GM21528 (cell line): ENCODE results near the gene CLTCL1.
"Not testable (repeated sequence)": the region's sequence is repeated elsewhere in the genome, so short reads cannot be mapped to it uniquely, and the experiment has no call there.

Experiments
- ATAC-seq: cut with Tn5 transposase; IDR thresholded peaks from one replicate; pipeline ENCODE4 v1.9.1; 2021; ENCODE audit warnings: mild to moderate bottlenecking, moderate library complexity; ENCODE audit not compliant: unreplicated experiment, low FRiP score

CLTCL1 gene

DNA sequence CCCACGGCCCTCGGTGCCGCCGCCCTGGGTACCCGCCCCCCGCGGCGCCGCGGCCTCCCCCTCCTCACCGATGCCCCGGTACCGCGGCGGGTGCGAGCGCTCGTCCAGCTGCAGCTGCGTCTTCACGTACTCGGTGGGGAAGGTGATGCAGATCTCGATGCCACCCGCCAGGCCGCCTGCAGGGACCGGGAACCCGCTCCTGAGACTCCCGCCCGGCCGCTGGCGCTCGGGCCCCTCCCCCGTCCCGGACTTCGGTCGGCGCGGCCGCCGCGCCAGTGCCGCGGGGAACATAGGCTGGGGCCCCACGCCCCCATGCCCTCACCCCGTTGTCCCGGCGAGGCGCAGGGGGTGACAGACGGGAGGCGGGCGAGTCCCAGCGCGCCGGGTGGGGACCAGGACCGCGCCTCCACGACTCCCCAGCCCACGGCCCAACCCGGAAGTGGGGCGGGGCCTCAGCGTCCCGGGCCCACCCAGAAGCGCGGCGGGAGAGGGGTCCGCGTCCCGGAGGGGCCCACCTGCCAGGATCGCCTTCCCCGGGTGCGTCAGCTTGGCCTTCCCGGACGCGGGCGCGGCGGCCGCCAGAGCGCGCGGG, 113.4 kb downstream of the CLTCL1 start:
- ATAC-seq = peak; percentile 35

DNA sequence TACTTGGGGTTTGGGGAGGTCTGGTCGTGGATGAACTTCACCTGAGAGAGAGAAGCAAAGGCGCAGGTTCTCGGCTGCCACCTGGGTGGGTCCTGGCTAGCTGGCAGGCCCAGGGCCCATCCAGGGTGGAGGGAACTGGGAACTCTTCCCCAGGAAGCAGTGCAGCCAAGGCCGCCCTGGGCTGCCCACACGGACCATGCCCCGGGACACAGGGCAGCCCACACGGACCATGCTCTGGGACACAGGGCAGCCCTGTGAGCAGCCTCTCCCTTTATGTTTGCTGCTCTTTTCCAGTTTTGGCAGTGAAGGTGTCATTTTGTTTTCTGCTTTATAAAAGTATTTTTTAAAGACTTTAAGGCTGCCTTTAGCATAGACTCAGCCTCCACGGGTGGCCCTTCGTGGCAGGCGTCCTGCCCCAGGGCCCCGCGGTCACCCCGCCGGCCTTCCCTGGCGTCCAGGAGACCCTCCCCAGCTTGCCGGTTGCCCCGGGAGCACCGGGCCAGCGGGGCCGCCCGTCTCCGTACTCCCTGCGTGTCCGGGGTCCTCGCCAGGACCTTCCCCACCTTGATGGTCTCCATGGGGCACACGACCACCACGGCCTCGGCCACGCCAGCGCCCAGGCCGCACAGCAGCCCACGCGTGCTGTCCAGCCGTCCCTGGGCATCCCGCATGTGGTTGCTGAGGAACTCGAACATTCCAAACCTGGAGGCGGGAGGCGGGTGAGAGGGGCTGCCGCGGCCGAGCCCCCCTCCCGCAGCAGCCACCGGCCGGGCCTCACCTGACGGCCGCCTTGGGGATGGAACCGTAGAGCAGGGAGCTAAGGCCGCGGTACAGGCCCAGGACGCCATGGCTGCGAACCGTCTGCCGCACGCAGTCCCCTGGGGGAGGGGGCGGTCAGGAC, 114.1 kb downstream of the CLTCL1 start:
- no peak for ATAC-seq

DNA sequence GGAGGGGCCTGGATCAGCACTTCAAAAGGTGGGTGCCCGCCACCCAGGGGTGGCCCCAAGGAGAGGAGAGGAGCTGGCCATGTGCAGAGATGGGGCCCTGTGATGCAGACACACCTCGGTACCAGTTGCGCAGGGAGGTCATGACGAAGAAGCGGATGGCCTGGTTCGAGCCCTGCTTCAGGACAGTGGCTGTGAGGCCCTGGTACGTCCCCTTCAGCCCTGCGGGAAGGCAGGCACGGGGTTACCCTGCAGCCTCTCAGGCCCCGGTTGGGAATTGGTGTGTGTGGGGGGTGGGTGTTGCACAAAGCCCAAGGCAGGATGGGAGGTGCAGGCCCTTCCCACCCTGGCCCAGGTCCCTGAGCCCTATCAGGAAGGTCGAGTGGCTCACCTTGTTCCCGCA, 114.8 kb downstream of the CLTCL1 start:
- ATAC-seq = no peak

DNA sequence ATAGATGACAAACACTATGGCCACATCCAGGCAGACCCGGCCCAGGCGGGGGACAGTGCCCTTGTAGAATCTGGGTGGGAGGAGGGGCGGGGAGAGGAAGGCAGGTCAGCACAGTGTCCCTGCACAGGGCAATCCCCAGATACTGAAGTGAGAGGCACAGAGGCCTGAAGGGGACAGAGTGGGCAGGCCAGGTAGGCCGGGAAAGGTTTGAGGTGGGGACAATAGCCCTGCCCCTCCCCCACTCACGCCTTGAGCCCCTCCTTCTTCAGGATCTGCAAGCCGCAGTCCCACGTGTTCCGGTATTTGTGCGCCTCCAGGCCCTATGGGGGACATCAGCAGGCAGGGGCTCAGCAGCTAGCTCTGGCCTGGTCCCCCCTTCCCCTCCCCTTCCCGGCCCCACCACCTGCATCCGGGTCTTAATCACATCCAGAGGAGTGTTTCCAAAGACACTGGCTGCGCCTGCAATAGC, 115.3 kb downstream of the CLTCL1 start:
- no peak for ATAC-seq

DNA sequence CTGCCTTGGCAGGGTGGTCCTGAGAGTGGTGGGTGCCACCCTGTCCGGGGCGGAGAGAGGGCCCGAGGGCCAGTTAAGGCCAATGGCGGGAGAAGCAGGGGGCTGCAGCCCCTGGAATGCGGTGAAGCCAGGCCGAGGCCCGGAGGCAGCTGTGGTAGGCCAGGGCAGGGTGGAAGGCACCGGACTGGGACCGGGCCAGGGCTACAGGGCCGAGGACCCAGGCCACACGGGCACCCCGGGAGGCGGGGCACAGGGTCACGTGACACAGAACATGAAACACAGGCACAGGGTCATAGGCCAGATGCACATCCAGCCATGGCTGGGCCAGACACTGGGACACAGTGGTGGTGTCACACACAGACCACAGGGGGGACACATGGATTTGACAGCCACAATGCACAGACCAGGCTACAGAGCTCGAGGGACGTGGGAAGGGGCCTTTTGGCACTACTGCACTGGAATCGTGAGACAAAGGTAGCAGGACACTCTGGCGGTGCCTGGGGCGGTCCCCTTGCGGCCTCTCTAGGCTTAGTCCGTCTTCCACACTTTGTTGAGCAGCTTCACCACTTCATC, 115.8 kb downstream of the CLTCL1 start:
- ATAC-seq = no peak

DNA sequence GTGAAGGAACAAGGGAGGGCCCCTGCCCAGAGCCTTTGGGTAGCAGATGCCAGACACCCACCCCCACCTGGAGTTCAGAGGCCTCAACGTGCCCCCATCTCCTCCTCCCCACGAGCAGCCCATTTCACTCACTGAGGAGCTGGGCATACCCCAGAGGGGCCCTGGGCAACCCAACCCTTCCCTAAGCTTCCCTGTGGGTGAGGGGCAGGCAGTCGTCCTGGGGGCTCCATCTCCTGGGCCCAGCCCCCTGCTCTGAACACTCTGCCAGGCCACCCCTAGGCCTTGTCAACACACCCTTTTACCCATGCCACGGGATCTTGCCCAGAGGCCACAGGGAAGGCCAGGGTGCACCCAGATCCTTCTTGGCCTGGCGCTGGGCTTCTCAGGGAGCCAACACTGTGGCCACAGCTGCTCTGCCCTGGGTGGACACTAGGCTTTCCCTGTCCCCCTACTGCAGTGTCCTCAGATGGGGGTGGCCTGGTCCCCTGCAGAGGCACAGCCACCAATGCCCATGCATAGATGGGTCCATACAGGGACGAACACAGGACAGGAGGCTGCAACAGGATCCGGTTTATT, 116.4 kb downstream of the CLTCL1 start:
- ATAC-seq = no peak

DNA sequence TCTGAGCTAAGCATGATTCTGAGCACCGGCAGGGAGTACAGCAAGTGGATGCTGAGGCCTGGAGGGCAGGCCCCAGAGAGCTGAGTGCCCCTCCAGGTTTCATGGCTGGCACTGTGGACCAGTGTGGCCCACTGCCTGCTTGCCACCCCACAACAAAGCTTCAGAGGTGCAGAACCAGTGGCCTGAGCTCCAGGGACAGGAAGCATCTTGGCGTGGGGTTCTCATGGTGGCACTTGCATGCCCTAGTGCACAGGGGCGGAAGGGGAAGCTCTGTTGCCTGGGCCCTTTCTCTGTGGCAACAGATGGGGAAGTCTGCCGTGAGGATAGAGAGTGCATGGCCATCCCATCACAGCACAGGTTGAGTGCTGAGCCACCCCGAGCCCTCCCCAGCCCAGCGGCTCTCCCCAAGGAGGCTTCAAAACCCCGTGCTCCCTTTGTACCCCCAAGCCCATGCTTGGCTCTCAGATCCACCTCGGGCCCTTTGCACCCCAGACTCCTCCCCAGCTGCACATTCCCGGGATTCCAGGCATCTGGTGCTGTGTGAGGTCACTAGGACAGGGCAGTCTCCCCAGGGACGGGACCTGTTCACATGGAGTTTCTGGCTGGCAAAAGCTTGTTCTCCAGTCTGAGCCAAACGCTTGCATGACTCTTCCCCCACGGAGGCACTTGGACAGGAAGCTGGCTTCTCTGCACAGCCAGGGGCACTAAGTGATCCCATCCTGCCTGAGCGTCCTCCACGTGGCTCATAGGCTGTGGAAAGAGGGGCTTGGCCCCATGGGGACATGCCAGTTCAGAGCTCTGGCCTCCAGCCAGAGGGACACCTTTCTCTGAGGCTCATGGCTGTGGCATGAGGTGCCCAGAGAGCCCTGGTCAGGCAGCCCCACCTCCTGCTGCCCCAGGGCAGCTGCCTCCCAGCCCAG, 117.2 kb downstream of the CLTCL1 start:
- no peak for ATAC-seq

DNA sequence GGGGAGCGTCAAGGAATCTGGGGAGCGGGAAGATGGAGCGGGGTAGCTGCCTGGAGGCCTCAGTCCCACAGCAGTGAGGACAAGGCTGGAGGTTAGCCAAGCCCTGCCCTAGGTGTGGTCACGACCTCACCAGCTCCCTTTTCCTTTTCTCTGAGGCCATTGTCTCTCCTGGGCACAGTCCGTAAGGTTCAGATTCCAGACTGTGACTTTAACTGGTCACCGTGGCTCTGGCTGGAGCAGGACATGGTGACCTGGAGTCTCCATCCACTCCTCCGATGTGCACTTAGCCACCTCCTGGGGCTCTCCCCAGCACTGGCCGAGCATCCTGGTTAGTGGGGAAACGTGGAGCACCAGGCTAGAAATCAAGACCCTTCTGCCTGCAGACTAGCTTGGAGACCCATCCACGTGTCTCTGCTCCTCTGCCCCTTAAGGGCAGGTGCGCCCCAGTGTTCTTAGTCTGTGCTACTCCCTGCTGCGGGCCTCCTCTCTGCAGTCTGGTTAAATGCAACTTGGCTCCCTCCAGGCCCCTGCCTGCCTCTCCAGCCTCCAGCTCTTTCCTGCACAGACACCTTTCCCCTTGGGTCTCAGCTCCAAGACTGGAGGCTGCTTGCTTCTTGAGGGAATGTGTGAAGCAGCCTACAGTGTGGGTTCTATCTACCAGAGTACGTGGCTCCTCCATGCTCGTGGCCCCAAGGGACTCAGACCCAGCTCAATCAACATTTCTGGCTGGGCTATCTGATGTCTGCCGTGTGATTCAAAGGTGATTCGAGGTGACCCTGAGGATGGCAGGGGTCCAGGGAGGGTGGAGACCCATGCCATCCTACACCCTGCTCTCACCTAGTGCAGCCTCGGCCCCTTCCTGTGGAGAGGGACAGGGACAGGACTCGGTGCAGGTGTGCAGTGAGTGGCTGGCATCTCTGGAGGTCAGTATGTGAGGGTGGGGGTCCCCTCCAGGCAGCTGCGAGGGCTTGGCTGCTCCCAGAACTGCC, 118.2 kb downstream of the CLTCL1 start:
- no peak for ATAC-seq

DNA sequence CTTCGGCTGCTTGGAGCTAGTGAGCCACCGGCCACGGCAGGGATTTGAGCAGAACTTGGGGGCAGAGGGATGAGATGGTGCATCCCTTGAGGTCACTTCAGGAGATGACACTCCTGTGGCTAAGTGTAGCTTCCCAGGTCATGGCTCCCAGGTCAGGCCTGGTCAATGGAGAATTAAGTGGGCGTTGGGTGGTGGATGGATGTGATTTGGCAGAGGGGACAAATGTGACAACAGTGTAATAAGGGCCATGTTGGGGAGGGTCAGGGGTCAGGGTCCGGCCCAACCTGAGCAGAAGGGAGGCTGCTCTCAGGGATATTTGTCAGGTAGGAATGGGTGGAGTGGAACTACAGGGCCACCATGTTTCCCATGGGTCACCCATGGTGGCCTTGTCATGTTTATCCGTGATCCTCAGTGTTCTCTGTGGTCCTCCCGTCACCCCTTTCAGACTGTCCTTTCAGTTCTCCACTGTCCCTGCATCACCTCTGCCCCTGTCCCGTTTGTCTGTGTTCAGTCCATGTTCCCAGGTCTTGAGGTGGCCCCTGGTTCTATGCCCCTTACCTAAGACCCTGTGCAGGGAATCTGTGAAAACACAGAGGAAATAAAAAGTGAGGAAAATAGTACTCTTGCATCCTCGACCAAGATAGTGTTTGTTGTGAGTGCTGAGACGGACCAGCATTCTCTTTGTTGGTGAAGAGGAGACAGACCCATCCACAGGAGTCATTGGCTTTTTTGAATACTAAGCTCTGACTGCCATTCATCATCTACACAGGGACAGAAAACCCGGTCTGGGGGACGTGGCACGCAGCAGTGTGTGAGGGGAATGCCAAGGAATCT, 119.1 kb downstream of the CLTCL1 start:
- no peak for ATAC-seq

DNA sequence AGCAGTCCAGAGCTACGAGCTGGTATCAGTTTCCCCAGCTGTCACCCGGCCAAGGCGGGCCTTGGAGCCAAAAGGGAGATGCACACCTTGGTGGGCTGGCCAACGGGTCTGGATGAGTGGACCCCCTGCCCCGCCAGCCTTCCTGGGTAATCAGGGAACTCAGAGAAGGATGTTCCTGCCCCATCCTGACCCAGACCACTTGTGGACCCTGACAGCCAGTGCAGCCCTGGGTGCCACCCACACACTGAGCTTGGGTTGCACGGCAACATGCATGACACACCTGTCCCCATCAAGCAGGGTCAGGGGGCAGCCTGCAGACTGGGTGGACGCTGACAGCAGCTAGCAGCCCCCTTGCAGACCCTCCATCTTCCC, 121.6 kb downstream of the CLTCL1 start:
- ATAC-seq = no peak

DNA sequence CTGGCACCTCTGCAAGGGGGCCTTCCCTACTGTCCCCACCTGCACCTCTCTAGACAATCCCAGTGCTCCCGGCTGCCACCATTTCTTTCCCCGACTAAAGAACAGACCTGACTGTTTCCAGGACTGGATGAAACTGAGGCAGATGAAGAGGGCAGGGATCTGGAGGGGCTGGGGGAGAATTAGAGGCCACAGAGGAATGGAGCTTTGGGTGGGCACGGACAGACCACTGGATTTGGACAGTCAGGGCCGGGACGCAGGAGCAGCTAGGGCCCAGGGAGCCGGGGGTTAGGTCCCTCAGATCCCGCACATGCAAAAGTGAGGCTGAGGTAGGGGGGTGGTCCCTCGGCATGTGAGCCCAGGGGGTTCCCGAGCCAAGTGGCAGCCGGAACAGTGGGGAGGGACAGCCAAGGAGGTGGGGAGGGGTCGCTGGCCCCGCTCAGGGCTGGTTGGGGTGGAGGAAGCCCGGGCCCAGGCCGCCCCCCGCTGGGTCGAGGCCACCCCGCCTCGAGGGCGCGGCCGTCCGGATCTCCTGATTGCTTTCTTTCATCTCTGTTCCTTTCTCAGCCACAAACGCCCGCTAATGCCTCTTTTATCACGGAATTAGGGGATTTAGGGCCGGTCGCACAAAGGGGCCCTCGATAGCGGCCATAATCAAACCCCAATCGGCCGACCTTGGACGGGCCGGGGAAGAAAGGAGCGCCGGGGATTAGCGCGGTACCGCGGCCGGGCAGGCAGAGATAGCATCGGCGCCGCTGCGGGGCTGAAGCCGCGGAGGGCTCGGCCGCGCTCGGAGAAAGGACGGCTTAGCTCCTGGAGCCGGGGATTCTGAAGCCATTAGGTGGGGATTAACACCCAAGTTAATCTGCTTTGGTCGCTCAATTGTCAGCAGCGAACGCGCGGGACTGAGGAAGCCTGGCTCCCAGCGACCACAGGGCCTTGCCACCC, 122.2 kb downstream of the CLTCL1 start:
- no peak for ATAC-seq

DNA sequence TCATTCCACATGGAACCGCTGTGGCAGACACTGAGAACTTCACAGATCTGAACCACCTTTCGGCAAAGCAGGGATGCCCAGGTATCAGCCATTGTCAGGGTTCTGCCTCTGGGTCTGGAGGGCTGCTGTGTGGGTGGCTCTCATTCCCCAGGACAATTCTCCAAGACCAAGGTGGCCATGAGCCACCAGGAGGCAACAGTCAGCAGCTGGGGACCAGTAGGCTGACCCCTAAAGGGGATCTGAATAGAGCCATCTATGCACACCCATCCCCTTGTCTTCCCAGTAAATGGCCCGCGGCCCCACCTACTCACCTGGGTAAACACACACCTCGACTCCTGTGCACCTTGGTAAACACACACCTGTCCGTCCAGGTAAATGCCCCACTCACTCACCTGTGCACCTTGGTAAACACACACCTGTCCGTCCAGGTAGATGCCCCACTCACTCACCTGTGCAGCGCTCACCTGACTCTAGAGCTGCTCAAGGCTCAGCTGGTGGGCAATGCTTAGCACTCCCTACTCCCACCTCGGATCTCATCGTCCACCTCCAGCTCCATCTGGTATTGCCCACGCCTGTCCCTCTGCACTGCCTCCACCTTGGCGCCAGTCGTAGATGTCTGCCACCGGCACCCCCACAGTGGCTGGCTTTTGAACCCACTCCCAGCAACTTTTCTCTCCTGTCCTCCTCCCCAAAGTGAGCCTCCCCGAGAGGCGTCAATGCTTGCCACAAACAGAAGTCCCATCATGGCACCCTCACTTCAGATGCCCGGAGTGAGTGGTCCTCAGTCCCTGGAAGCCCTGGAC, 123.2 kb downstream of the CLTCL1 start:
- no peak for ATAC-seq

DNA sequence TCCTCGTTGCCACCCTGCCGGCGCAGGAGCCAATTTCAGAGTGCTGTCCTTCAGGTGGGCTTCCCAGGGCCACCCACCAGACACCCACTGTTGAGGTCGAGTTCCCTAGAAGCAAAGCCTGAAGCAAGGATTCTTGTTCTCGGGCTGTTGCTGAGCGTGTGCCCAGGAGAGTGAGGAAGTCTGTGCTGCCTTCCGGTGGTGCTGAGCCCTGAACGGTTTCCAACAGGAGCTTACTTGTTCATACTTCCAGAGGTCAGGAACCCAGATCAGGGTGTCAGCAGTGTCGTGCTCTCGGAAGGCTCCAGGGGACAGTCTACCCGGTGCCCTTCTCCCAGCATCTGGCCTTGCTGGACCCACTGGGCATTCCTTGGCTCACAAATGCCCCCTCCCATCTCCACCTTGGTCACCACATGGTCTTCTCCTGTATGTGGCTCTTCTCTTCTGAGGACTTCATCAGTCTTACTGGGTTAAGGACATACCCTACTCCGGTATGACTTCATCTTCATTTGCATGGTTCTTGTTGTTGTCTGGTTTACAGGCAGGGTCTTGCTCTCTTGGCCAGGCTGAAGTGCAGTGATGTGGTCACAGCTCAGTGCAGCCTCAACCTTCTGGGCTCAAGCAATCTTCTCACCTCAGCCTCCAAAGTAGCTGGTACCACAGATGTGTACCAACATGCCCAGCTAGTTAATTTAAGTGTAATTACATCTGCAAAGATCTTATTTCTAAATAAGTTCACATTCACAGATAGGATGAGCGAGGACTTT, 124.2 kb downstream of the CLTCL1 start:
- no peak for ATAC-seq

DNA sequence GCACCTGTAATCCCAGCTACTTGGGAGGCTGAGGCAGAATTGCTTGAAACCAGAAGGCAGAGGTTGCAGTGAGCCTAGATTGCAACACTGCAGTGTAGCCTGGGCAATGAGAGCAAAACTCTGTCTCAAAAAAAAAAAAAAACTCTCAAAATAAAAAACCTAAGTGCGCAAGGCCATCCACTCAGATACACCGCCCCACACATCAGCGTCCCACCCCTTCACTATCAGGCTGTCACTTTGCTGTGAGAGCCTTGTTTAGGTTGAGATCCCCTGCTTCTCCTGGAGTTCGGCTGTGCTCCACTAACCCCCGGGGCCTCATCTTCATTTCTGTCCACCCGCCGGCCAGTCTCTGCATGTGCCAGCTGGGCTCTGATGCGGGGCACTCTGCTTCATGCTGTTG, 125.1 kb downstream of the CLTCL1 start:
- ATAC-seq = no peak

DNA sequence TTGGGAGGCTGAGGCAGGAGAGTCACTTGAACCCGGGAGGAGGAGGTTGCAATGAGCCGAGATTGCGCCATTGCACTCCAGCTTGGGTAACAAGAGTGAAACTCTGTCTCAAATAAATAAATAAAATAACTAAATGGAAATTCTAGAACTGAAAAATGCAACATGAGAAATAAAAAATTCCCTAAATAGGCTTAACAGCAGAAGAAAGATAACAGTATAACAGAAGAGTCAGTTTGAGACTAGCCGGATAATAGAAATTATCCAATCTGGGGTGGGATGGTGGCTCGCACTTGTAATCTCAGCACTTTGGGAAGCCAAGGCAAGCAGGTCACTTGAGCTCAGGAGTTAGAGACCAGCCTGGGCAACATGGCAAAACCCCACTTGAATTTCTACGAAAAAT, 127.1 kb downstream of the CLTCL1 start:
- no peak for ATAC-seq

DNA sequence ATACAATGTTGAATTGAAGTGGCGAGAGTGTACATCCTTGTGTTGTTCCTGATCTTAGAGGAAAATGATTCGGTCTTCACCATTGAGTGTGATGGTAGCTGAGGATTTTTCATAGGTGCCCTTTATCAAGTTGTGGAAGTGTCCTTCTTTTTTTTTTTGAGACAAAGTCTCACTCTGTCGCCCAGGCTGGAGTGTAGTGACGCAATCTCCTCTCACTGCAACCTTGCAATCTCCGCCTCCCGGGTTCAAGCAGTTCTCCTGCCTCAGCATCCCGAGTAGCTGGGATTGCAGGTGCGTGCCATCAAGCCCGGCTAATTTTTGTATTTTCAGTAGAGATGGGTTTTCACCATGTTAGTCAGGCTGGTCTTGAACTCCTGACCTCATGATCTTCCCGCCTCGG, 132.9 kb downstream of the CLTCL1 start:
- not testable (repeated sequence) for ATAC-seq
